GM10248 (cell line): ENCODE results near the gene CFAP126.
"Not testable (repeated sequence)": the region's sequence is repeated elsewhere in the genome, so short reads cannot be mapped to it uniquely, and the experiment has no call there.

Experiments
- CTCF ChIA-PET: fragments of 300-600 bp; sonication (Branson Sonifier 250); formaldehyde crosslinking; extraction: SDS; loops from one replicate; lab custom pipeline; 2021; ENCODE audit warnings: antibody characterized with exemption; lab: Yijun Ruan, JAX
- POLR2A ChIA-PET: fragments of 350-650 bp; sonication (Branson Sonifier 250); formaldehyde crosslinking; extraction: SDS; loops from one replicate; lab custom pipeline; 2020; ENCODE audit warnings: antibody characterized with exemption; lab: Yijun Ruan, JAX
- DNase-seq: peaks from one replicate; pipeline ENCODE4 v3.0.0; 2012; ENCODE audit errors: extremely low spot score
- CTCF ChIP-seq: IDR thresholded peaks from 2 replicates; pipeline ENCODE4 v1.5.1; 2012; ENCODE audit warnings: mild to moderate bottlenecking, low read depth; ENCODE audit errors: extremely low read depth, missing control alignments, control extremely low read depth

Gene CFAP126

GRCh38 chr1:161402446-161402845 lies 34.8 kb upstream of the CFAP126 start:
- no peak for DNase-seq
- ChIA-PET POLR2A (interaction anchor here (0.6 kb wide), 1 partner anchor 136 kb away, joined by 4 read pairs; no protein-coding TSS in a partner anchor), CTCF (interaction anchor here (1.0 to 1.4 kb wide), 2 partner anchors 11 to 21 kb away, joined by 3 to 4 read pairs; no protein-coding TSS in a partner anchor)
- no peak for TF ChIP-seq CTCF

- CTCF ChIA-PET, result interaction anchor here (0.9 to 1.9 kb wide), 6 partner anchors 10 to 173 kb away, joined by 3 to 12 read pairs (median 4); partner anchors contain the start of gene TOMM40L
- POLR2A ChIA-PET, result no interaction called here
- DNase-seq, result peak; percentile 85
Observed at GRCh38 chr1:161399257-161399998, 31.8 kb upstream of the CFAP126 start.

GRCh38 chr1:161398900-161399256 lies 31.2 kb upstream of the CFAP126 start:
- POLR2A ChIA-PET, result no interaction called here
- no peak for TF ChIP-seq CTCF
- no peak for DNase-seq
- CTCF ChIA-PET, result interaction anchor here (0.6 to 2.2 kb wide), 2 partner anchors 41 to 284 kb away, joined by 3 to 7 read pairs; no protein-coding TSS in a partner anchor

More at GRCh38 chr1:161399257-161399998, 31.8 kb upstream of the CFAP126 start:
- peak; percentile 22 for TF ChIP-seq CTCF

GRCh38 chr1:161397038-161397437 lies 29.4 kb upstream of the CFAP126 start:
- DNase-seq, POLR2A ChIA-PET: not testable (repeated sequence)
- CTCF ChIA-PET, result interaction anchor here (2.2 kb wide), 1 partner anchor 43 kb away, joined by 7 read pairs; no protein-coding TSS in a partner anchor

GRCh38 chr1:161393151-161393550 lies 25.5 kb upstream of the CFAP126 start:
- ChIA-PET POLR2A (no interaction called here), CTCF (no interaction called here)
- no peak for TF ChIP-seq CTCF
- DNase-seq, result no peak

GRCh38 chr1:161391611-161392010 lies 23.9 kb upstream of the CFAP126 start:
- no peak for TF ChIP-seq CTCF
- CTCF ChIA-PET, result interaction anchor here (1.1 to 13.4 kb wide), 5 partner anchors 9 to 165 kb away, joined by 3 to 195 read pairs (median 3); partner anchors contain the start of genes APOA2 and TOMM40L
- POLR2A ChIA-PET, result no interaction called here
- DNase-seq, result no peak

- POLR2A ChIA-PET, DNase-seq: not testable (repeated sequence)
- CTCF ChIA-PET, result interaction anchor here (1.1 to 13.4 kb wide), 5 partner anchors 9 to 347 kb away, joined by 3 to 195 read pairs (median 3); partner anchors contain the start of genes APOA2 and TOMM40L
Observed at GRCh38 chr1:161391136-161391535, 23.5 kb upstream of the CFAP126 start.
